ENCODE results near the gene TRIM43B. TPM values are rescaled to one million over a fixed set of nuclear protein-coding genes. Genes with fewer than 3 reads are reported as not detected.
"Not testable (repeated sequence)": the region's sequence is repeated elsewhere in the genome, so short reads cannot be mapped to it uniquely, and the experiment has no call there.

Gene TRIM43B
- not detected for total RNA-seq
- not detected for polyA plus RNA-seq

DNA sequence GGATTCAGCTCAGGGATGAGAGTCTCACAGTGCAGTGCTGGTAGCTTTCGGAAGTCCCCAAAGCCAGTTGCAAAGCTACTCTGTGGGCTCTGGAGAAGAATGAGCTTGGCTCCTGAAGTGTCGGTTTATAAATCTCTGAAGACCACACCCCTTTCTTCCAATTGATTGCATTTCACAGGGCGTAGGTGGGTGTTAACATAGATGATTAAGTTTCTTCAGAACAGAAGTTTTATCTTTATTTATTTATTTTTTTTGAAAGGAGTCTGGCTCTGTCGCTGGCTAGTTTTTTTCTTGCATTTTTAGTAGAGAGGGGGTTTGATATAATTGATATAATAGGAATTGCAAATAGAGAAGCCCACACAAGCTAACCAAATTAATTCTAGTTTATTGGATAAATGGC lies at the start of gene TRIM43B:
TRIM43B (minus strand) TSS at position 101 of the 400 bp plus-strand sequence. CDS start 2,040 bp downstream, outside the sequence.
- intact Hi-C loops (cut with DNase I); H3K4me1 ChIP-seq; H3K4me3 ChIP-seq; H3K9me3 ChIP-seq; H3K27ac ChIP-seq; DNase-seq; H3K27me3 ChIP-seq; H3K36me3 ChIP-seq: not testable (repeated sequence)
- 94 to 100% methylated on average over 1 of the region's 4 CpGs for WGBS, 2 donors

DNA sequence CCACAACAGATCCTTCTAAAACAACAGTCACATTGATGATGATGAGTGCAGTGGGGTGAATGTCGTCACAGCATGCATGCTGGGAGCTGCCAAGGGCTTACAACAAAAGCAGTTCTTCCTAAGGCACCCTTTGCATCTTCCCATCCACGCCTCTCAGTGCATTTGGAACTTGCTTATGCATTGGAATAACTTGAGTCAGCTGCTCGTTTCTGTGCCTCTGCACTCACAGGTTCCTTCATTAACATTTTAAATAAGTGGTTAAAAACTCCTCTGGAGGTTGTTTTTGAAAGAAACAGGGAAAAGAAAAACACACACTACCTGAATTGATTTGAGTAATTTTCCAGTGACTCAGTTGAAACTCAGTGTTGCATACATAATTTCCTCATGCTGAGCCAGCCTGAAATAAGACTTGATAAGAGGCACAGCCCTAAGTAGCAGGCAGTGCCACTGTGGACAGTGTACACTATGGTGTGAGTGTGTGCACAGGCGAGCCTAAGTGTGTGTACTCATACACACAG lies 46.8 kb upstream of the TRIM43B start:
- Histone ChIP-seq H3K4me3 (no peak overlapping the region), H3K27me3 (no peaks in the 10 kb centered on the region), H3K36me3 (peaks cover 0 to 17% (median 2%) of the 10 kb centered on the region in 4 donors), H3K27ac (no peak overlapping the region), H3K4me1 (peaks cover 0 to 14% (median 11%) of the 10 kb centered on the region in 4 donors), H3K9me3 (no peaks in the 10 kb centered on the region)
- no peak for TF ChIP-seq POLR2AphosphoS5 (IDR thresholded peaks at IDR 0.05)
- no peak for TF ChIP-seq POLR2A (IDR thresholded peaks at IDR 0.05)
- TF ChIP-seq EP300 (IDR thresholded peaks at IDR 0.05), result no peak
- TF ChIP-seq, protein P1, sequence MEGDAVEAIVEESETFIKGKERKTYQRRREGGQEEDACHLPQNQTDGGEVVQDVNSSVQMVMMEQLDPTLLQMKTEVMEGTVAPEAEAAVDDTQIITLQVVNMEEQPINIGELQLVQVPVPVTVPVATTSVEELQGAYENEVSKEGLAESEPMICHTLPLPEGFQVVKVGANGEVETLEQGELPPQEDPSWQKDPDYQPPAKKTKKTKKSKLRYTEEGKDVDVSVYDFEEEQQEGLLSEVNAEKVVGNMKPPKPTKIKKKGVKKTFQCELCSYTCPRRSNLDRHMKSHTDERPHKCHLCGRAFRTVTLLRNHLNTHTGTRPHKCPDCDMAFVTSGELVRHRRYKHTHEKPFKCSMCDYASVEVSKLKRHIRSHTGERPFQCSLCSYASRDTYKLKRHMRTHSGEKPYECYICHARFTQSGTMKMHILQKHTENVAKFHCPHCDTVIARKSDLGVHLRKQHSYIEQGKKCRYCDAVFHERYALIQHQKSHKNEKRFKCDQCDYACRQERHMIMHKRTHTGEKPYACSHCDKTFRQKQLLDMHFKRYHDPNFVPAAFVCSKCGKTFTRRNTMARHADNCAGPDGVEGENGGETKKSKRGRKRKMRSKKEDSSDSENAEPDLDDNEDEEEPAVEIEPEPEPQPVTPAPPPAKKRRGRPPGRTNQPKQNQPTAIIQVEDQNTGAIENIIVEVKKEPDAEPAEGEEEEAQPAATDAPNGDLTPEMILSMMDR (IDR thresholded peaks at IDR 0.05), result no peak
- 88% methylated on average over 4 of the region's 4 CpGs for WGBS, 2 donors
- DNase-seq, result no peak
- intact Hi-C loops (cut with DNase I), result no loop called here

DNA sequence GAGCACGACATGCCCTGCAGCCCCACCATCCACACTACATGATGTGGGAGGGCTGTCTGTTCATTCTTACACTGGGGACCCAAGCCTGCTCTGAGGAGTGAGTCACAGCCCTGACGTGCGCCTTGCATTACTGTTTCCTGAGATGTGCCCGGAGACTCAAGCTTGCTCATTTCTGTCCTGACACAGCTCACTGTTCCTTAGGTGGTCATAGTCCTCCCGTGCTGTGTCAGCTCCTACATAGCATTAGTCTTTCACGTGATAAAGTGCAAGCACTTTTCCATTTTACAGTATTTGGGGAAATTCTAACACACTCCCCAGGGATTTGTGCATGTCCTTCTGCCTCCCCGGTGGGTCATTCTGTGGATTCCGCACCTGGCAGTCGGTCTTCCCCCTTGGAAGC lies 46.2 kb upstream of the TRIM43B start:
- Histone ChIP-seq H3K27me3 (no peaks in the 10 kb centered on the region), H3K36me3 (peaks cover 0 to 17% (median 2%) of the 10 kb centered on the region in 4 donors), H3K4me3 (no peak overlapping the region), H3K9me3 (no peaks in the 10 kb centered on the region), H3K27ac (no peak overlapping the region), H3K4me1 (peaks cover 0 to 18% (median 12%) of the 10 kb centered on the region in 4 donors)
- TF ChIP-seq POLR2A (IDR thresholded peaks at IDR 0.05) (no peak), POLR2AphosphoS5 (IDR thresholded peaks at IDR 0.05) (no peak), EP300 (IDR thresholded peaks at IDR 0.05) (no peak)
- TF ChIP-seq, protein P1 (IDR thresholded peaks at IDR 0.05), result no peak
- no peak for DNase-seq
- intact Hi-C loops (cut with DNase I), result no loop called here
- WGBS, 2 donors, result 86 to 92% methylated on average over 9 of the region's 9 CpGs

DNA sequence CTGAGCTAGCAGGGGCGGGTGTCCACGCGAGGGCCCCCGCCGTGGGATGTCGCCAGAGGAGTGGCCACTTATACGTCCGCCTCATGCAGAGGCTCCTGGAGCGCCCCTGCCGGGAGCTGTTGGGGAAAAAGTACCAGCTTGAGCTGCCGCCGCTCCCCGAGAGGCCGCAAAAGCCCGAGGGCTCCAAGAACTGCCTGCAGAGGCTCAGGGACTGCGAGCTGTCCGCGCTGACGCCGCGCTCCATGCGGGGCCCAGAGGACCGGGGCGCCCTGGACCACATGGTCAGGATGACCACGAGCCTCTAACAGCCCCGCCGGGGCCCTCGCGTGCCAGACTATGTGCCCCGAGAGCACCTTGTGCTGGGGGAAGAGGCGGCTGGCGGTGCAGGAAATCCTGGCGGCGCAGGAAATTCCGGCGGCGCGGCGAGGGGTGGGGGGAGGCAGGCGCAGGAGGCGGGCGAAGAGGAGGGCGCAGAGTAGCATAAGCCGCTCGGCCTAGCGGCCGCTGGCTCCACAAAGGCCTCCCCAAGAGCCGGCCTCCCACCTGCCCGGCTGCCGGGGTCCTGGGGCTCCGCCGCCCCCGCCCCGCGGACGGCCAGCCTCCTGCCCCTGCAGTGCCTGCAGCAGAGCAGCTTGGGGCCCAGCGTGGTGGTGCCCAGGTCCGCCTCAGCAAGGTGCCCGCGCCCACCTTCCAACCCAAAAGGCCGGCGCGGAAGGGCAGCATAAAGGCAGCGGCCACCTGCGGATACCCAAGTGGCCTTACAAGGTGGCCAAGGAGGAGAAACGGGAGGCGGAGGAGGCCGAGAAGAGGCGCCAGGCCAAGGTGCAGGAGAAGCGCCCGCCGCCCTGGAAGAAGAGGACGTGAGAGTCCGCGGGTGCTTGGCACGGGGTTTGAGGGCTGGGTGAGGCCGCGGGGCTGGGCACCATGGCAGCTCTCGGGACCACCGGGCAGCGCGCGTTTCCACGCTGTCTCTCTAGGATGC lies 42.1 kb upstream of the TRIM43B start:
- intact Hi-C loops (cut with DNase I), result loop anchor here (5.0 kb wide), 1 partner anchor 114 kb away; no protein-coding TSS in a partner anchor
- TF ChIP-seq, protein P1 (IDR thresholded peaks at IDR 0.05), result peak in 3 of 4 experiments; percentile 6 to 25 (median 22)
- peak in 1 of 4 donors; percentile 38 for TF ChIP-seq POLR2AphosphoS5 (IDR thresholded peaks at IDR 0.05)
- no peak for TF ChIP-seq EP300 (IDR thresholded peaks at IDR 0.05)
- no peak for TF ChIP-seq POLR2A (IDR thresholded peaks at IDR 0.05)
- peak; percentile 78 for DNase-seq
- H3K36me3 ChIP-seq, result peaks cover 0 to 17% (median 2%) of the 10 kb centered on the region in 4 donors
- 1 to 3% methylated on average over 84 of the region's 84 CpGs for WGBS, 2 donors
- H3K4me3 ChIP-seq, result peak overlapping the region; percentile 66 to 93 (median 68)
- H3K27ac ChIP-seq, result peak overlapping the region; percentile 77 to 88 (median 85)
- peaks cover 0 to 24% (median 16%) of the 10 kb centered on the region in 4 donors for H3K4me1 ChIP-seq
- no peaks in the 10 kb centered on the region for H3K27me3 ChIP-seq
- no peaks in the 10 kb centered on the region for H3K9me3 ChIP-seq

Data from sigmoid colon (tissue), 7 donors.